ENCODE results near the gene GTF2IRD1.

GTF2IRD1 gene

DNA sequence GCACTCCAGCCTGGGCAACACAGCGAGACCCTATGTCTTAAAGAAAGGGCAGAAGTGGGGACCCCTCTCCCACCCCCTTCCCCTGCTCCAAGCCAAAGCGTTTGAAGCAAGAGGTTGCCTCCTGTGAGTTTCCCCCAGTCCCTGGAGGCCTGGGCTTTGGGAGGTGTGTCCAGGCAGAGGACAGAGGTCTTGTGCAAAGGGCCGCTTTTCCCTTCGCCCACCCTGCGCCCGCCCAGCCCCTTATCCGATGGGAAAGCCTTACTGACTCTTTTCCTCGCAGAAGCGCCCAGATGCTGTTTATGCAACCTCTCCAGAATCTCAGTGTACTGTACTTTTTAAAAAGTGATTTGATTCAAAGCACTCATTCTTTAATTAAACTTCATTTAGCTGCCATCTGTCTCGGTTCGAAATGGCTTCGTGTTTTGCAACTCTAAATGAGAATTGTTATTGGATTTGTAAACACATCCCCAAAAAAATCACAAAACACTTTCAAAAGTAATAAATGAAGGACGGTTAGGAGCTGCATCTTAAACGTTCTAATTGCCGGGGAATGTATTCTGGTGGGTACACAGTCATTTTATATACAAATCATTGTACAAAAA, 153.3 kb downstream of the GTF2IRD1 start:
- Histone ChIP-seq H3K9ac (ENCODE audit: low read depth, low read length) (no peak overlapping the region), H3K36me3 (ENCODE audit: control insufficient read depth, insufficient read depth, low read length) (peaks cover 7% of the 10 kb centered on the region; the same call in 1 of the 2 replicates), H3K27me3 (ENCODE audit: control insufficient read depth, insufficient read depth, low read length) (no peaks in the 10 kb centered on the region), H3K4me1 (ENCODE audit: control insufficient read depth, insufficient read depth, low read length) (no peaks in the 10 kb centered on the region), H3K27ac (ENCODE audit: low read depth, low read length) (no peak overlapping the region), H3K9me3 (ENCODE audit: control insufficient read depth, insufficient read depth, low read length) (no peaks in the 10 kb centered on the region), H3K4me3 (ENCODE audit: low read depth, low read length) (peak overlapping the region; percentile 49)

DNA sequence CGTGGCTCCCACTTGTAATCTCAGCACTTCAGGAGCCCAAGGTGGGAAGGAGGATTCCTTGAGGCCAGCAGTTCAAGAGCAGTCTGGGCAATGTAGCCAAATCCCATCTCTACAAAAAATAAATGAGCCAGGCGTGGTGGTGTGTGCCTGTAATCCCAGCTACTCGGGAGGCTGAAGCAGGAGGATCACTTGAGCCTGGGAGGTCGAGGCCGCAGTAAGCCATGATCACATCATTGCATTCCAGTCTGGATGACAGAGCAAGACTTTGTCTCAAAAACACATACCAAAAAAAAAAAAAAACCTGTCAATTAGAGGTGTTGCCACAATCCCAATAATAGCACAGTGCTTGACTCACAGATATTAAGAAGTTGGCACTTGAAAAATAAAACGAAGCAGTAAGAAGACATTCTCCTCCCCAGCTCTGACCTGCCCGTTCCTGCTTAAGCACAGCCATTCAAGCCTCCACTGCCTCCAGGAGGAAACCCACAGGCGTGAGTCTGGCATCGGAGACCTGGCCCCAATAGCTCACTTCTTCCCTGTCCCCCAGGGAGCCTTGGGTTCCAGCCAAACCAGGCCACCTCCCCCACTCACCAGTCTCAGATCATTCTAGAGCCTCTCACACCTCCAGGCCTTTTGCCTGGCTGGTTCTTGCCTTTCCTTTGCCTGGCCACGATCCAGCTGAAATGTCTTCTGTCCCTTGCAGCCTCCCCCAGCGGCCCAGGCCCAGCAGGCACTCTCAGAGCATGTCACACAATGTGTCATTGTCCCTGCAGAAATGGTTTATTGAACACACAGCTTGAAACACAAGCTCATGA, 158.5 kb downstream of the GTF2IRD1 start:
- Histone ChIP-seq H3K4me1 (ENCODE audit: control insufficient read depth, insufficient read depth, low read length) (peaks cover 3% of the 10 kb centered on the region; the same call in 1 of the 2 replicates), H3K4me3 (ENCODE audit: low read depth, low read length) (no peak overlapping the region), H3K36me3 (ENCODE audit: control insufficient read depth, insufficient read depth, low read length) (no peaks in the 10 kb centered on the region), H3K27me3 (ENCODE audit: control insufficient read depth, insufficient read depth, low read length) (no peaks in the 10 kb centered on the region), H3K27ac (ENCODE audit: low read depth, low read length) (no peak overlapping the region), H3K9ac (ENCODE audit: low read depth, low read length) (no peak overlapping the region), H3K9me3 (ENCODE audit: control insufficient read depth, insufficient read depth, low read length) (no peaks in the 10 kb centered on the region)

DNA sequence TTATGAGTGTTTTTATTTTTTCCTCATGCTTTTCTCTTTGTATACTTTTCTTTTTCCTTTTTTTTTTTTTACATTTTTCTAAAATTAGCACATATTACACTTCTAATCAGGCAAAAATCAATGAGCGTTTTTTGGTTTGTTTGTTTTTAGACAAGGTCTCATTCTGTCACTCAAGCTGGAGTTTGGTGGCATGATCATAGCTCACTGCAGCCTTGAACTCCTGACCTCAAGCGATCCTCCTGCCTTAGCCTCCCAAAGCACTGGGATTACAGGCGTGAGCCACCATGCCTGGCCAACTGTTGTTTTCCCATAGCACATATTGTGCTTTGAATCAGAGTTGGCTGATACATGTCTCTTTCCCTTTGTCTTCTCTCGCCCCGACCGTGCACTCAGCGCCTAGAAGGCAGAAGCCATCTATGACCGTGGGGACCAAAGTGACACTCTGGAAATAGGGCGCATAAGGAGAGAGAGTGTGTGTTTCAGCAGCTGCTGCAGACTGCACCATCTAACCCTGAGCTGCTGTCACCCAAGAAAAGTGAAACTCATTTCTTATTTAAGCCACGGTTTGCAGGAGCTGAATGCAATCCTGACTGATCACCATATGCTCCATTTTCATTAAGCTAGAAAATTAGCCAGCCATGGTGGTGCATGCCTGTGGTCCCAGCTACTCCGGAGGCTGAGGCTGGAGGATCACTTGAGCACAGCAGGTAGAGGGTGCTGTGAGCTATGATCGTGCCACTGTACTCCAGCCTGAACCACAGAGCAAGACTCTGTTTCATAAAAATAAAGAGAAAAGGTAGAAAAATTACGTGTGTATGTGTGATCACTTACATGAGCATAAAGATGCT, 162.5 kb downstream of the GTF2IRD1 start:
- no peaks in the 10 kb centered on the region for H3K9me3 ChIP-seq (ENCODE audit: control insufficient read depth, insufficient read depth, low read length)
- no peaks in the 10 kb centered on the region for H3K27me3 ChIP-seq (ENCODE audit: control insufficient read depth, insufficient read depth, low read length)
- no peak overlapping the region for H3K27ac ChIP-seq (ENCODE audit: low read depth, low read length)
- H3K4me3 ChIP-seq (ENCODE audit: low read depth, low read length): no peak overlapping the region
- H3K9ac ChIP-seq (ENCODE audit: low read depth, low read length): no peak overlapping the region
- no peaks in the 10 kb centered on the region for H3K36me3 ChIP-seq (ENCODE audit: control insufficient read depth, insufficient read depth, low read length)
- peaks cover 12% of the 10 kb centered on the region; the same call in 1 of the 2 replicates for H3K4me1 ChIP-seq (ENCODE audit: control insufficient read depth, insufficient read depth, low read length)

DNA sequence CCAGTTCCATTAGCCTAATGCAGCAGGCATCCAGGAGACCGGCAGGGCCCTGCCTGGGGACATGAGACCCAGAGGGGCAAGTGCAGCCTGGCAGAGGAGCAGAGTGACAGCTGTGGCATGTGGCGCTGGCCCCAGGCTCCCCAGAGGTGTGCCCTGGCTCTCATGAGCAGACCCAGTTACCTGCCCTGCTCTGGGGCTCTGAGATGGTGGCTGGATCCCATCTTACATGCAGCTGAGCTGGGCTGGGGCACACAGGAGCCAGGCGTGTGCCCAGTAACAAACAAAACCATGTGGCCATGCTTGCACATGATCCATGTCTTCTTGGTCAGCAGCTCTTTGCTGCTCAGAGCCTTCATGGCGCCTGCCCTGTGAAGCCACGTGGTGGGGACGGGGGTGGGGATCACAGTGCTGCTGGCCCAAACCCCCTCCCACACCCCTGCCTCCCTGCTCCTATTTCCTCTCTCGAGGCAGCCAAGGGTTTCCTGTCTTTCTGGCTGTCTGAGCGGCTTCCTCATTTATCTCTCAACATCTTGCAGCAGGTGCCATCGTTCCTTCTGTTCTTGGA, 163.6 kb downstream of the GTF2IRD1 start:
- Histone ChIP-seq H3K4me3 (ENCODE audit: low read depth, low read length) (no peak overlapping the region), H3K27me3 (ENCODE audit: control insufficient read depth, insufficient read depth, low read length) (no peaks in the 10 kb centered on the region), H3K9me3 (ENCODE audit: control insufficient read depth, insufficient read depth, low read length) (no peaks in the 10 kb centered on the region), H3K4me1 (ENCODE audit: control insufficient read depth, insufficient read depth, low read length) (peaks cover 12% of the 10 kb centered on the region; the same call in 1 of the 2 replicates), H3K27ac (ENCODE audit: low read depth, low read length) (no peak overlapping the region), H3K9ac (ENCODE audit: low read depth, low read length) (no peak overlapping the region; the same call in 1 of the 2 replicates), H3K36me3 (ENCODE audit: control insufficient read depth, insufficient read depth, low read length) (no peaks in the 10 kb centered on the region)

DNA sequence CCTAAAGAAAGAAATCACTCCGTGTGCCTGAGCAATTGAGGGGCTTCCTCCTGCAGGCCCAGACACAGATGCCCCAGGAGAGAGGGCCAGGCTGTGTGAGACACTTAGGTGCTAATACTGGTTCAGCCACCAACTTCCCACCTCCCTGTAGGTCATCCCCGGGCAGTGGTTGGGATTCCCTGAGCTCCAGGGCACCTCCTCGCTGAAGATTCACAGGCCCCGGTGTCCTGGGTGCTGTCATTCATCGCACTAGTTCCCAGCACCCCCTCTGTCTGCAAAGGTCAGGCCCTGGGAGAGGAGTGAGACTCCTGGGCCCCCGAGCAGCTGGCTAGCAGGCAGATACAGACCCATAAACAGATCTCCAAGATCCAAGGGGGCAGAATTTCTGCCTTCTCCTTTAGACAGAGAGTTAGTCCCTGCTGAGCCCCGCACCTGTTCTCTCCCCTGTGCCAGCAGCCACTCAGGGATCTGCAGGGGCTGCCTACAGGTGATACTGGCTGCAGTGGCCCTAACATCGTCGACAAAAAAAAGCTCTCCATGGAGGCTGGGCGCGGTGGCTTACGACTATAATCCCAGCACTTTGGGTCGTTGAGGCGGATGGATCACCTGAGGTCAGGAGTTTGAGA, 165.6 kb downstream of the GTF2IRD1 start:
- H3K27me3 ChIP-seq (ENCODE audit: control insufficient read depth, insufficient read depth, low read length): no peaks in the 10 kb centered on the region
- H3K4me3 ChIP-seq (ENCODE audit: low read depth, low read length): no peak overlapping the region
- H3K9ac ChIP-seq (ENCODE audit: low read depth, low read length): no peak overlapping the region
- H3K4me1 ChIP-seq (ENCODE audit: control insufficient read depth, insufficient read depth, low read length): peaks cover 12% of the 10 kb centered on the region; the same call in 1 of the 2 replicates
- H3K27ac ChIP-seq (ENCODE audit: low read depth, low read length): peak overlapping the region; percentile 47
- no peaks in the 10 kb centered on the region for H3K9me3 ChIP-seq (ENCODE audit: control insufficient read depth, insufficient read depth, low read length)
- no peaks in the 10 kb centered on the region for H3K36me3 ChIP-seq (ENCODE audit: control insufficient read depth, insufficient read depth, low read length)

DNA sequence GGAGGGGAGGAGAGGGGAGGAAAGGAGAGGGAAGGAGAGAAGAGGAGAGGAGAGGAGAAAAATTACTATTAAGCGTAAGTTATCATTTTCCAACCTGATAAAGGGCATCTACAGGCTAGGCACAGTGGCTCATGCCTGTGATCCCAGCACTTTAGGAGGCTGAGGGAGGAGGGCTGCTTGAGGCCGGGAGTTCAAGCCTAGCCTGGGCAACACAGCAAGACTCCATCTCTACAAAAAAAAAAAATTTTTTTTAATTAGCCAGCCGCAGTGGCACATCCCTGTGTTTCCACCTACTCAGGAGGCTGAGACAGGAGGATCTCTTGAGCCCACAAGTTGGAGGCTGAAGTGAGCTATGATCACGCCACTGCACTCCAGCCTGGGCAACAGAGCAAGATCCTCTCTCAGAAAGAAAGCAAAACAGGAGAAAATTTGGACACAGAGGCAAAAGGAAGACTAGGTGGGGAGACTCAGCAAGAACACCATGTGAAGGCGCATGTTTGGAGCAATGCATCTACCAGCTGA, 168.6 kb downstream of the GTF2IRD1 start:
- no peak overlapping the region for H3K4me3 ChIP-seq (ENCODE audit: low read depth, low read length)
- H3K9me3 ChIP-seq (ENCODE audit: control insufficient read depth, insufficient read depth, low read length): no peaks in the 10 kb centered on the region
- H3K4me1 ChIP-seq (ENCODE audit: control insufficient read depth, insufficient read depth, low read length): peaks cover 11% of the 10 kb centered on the region
- H3K9ac ChIP-seq (ENCODE audit: low read depth, low read length): no peak overlapping the region
- H3K27ac ChIP-seq (ENCODE audit: low read depth, low read length): no peak overlapping the region
- H3K27me3 ChIP-seq (ENCODE audit: control insufficient read depth, insufficient read depth, low read length): no peaks in the 10 kb centered on the region
- no peaks in the 10 kb centered on the region for H3K36me3 ChIP-seq (ENCODE audit: control insufficient read depth, insufficient read depth, low read length)

DNA sequence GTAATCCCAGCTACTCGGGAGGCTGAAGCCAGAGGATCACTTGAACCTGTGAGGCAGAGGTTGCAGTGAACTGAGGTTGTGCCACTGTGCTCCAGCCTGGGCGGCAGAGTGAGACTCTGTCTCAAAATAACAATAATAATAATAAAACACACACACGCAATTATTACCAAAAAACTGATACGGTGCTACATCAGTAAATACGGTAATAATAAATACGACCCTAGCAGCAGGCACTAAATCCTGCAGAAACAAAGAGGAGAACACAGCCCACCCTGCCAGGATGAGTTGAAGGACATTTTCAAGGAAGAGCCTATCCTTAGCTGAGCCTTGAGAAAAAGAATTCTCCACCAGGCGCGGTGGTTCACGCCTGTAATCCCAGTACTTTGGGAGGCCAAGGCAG, 169.4 kb downstream of the GTF2IRD1 start:
- Histone ChIP-seq H3K27me3 (ENCODE audit: control insufficient read depth, insufficient read depth, low read length) (no peaks in the 10 kb centered on the region), H3K36me3 (ENCODE audit: control insufficient read depth, insufficient read depth, low read length) (no peaks in the 10 kb centered on the region), H3K9me3 (ENCODE audit: control insufficient read depth, insufficient read depth, low read length) (no peaks in the 10 kb centered on the region), H3K27ac (ENCODE audit: low read depth, low read length) (no peak overlapping the region), H3K4me1 (ENCODE audit: control insufficient read depth, insufficient read depth, low read length) (peaks cover 16% of the 10 kb centered on the region), H3K9ac (ENCODE audit: low read depth, low read length) (no peak overlapping the region), H3K4me3 (ENCODE audit: low read depth, low read length) (no peak overlapping the region)

DNA sequence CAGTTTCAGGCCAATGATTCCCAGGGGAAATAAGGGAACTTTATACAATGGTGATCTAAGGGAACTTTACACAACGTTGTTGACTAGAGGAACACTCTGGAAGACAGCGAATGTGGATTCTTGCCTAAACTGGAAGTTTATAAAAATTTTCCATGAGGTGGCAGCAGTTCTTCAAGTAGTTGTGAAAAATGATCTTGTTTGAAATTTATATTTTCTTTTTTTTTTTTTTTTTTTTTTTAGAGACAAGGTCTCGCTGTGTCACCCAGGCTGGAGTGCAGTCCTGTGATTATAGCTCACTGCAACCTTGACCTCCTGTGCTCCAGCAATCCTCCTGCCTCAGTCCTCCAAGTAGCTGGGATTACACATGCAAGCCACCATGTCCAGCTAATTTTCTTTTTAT, 171.7 kb downstream of the GTF2IRD1 start:
- Histone ChIP-seq H3K27ac (ENCODE audit: low read depth, low read length) (no peak overlapping the region), H3K27me3 (ENCODE audit: control insufficient read depth, insufficient read depth, low read length) (no peaks in the 10 kb centered on the region), H3K4me3 (ENCODE audit: low read depth, low read length) (no peak overlapping the region), H3K9me3 (ENCODE audit: control insufficient read depth, insufficient read depth, low read length) (no peaks in the 10 kb centered on the region), H3K4me1 (ENCODE audit: control insufficient read depth, insufficient read depth, low read length) (peaks cover 16% of the 10 kb centered on the region), H3K36me3 (ENCODE audit: control insufficient read depth, insufficient read depth, low read length) (no peaks in the 10 kb centered on the region), H3K9ac (ENCODE audit: low read depth, low read length) (no peak overlapping the region)

DNA sequence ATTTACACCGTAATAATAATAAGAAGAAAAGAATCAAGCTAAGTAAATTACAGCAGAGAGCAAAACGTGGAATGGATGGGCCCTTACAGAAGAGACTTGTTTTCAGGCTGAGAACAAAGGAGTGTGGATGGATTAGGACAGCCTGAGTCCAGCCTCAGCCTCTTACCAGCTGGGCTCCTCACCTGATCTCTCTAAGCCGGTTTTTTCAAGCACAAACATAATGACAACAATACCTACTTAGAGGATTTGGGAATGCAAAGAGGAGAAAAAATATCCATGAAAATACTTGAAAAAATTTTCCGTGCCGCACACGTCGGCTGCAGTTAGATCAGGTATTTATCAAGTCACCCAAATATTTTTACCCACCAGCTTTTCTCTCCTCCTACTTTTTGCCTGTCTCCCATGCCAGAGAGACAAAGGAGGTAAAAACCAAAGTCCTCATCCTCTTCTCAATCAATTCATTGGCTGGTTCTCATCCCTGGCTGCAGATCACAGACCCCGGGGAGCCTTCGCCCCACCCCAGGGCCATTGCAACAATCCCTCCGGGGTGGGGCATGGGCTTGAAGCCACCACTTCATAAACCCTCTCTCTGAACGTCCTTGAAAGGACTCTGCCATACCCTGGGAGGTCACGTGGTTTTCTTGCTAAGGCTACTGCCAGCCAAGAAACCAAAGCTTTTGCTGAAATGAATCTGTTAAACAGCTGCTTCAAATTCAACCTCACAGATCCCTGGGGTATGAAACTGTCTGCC, 174.1 kb downstream of the GTF2IRD1 start:
- Histone ChIP-seq H3K9ac (ENCODE audit: low read depth, low read length) (peak overlapping the region; percentile 57), H3K9me3 (ENCODE audit: control insufficient read depth, insufficient read depth, low read length) (no peaks in the 10 kb centered on the region), H3K36me3 (ENCODE audit: control insufficient read depth, insufficient read depth, low read length) (no peaks in the 10 kb centered on the region), H3K4me3 (ENCODE audit: low read depth, low read length) (0 out of 2 replicates have a peak overlapping the region, but pooled peaks have one; percentile 14), H3K4me1 (ENCODE audit: control insufficient read depth, insufficient read depth, low read length) (peaks cover 16% of the 10 kb centered on the region), H3K27me3 (ENCODE audit: control insufficient read depth, insufficient read depth, low read length) (no peaks in the 10 kb centered on the region), H3K27ac (ENCODE audit: low read depth, low read length) (peak overlapping the region; percentile 96)

DNA sequence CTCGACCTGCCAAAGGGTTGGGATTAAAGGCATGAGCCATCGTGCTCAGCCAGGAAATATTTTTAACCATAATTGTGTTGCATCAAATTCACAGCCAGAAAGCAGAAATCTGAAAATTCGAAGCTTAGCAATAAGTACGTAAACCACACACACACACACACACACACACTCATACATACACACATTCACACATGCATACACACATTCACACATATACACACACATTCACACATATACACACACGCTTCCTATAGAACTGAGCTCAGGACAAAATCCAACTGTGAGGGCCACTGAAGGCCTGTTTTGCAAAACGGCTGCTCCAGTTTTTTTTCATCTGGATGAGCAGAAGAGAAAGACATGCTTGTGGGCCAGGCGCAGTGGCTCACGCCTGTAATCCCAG, 178.8 kb downstream of the GTF2IRD1 start:
- H3K9ac ChIP-seq (ENCODE audit: low read depth, low read length): no peak overlapping the region
- H3K27ac ChIP-seq (ENCODE audit: low read depth, low read length): no peak overlapping the region
- no peak overlapping the region for H3K4me3 ChIP-seq (ENCODE audit: low read depth, low read length)
- H3K36me3 ChIP-seq (ENCODE audit: control insufficient read depth, insufficient read depth, low read length): no peaks in the 10 kb centered on the region
- H3K9me3 ChIP-seq (ENCODE audit: control insufficient read depth, insufficient read depth, low read length): no peaks in the 10 kb centered on the region
- peaks cover 10% of the 10 kb centered on the region for H3K4me1 ChIP-seq (ENCODE audit: control insufficient read depth, insufficient read depth, low read length)
- H3K27me3 ChIP-seq (ENCODE audit: control insufficient read depth, insufficient read depth, low read length): no peaks in the 10 kb centered on the region

Data from HUES48 (cell line).